Gastroesophageal sphincter (tissue), 4 donors: ENCODE data around the gene IBA57. TPM values are rescaled to one million over a fixed set of nuclear protein-coding genes. Genes with fewer than 3 reads are reported as not detected.

Experiments
- ATAC-seq: fragments of 150-250 bp; one replicate; pipeline ENCODE4 v1.9.1; 2016; ENCODE audit warnings: mild to moderate bottlenecking, moderate library complexity
- H3K27ac ChIP-seq, 4 donors: fragments of 200-600 bp; sonication (generic) in 3 of 4; 1 replicate in 3 of 4; 2 replicates in 1 of 4; pipeline ENCODE4 v1.5.1; 2016 to 2019
- H3K27me3 ChIP-seq: fragments of 200-600 bp; sonication (generic); one replicate; pipeline ENCODE4 v1.5.1; 2019
- H3K36me3 ChIP-seq, 2 donors: fragments of 200-600 bp; sonication (generic); one replicate each; pipeline ENCODE4 v1.5.1; 2019; ENCODE audit warnings: control low read depth in 1 of 2
- H3K4me1 ChIP-seq, 3 donors: fragments of 200-600 bp; sonication (generic); 1 replicate in 2 of 3; 2 replicates in 1 of 3; pipeline ENCODE4 v1.5.1; 2016 to 2019; ENCODE audit warnings: control low read depth in 2 of 3
- H3K4me3 ChIP-seq, 2 donors: fragments of 200-600 bp; sonication (generic); one replicate each; pipeline ENCODE4 v1.5.1; 2019; ENCODE audit warnings: mild to moderate bottlenecking in 1 of 2, moderate library complexity in 1 of 2
- H3K9me3 ChIP-seq, 3 donors: fragments of 200-600 bp; sonication (generic); one replicate each; pipeline ENCODE4 v1.5.1; 2017 to 2019; ENCODE audit warnings: control low read depth in 2 of 3
- EP300 ChIP-seq: sonication (generic); formaldehyde crosslinking; IDR thresholded peaks from one replicate; pipeline ENCODE4 v1.6.1; 2017; ENCODE audit warnings: antibody characterized with exemption, mild to moderate bottlenecking
- POLR2A ChIP-seq, 2 donors: fragments of 450-650 bp; IDR thresholded peaks; one replicate each; pipeline ENCODE4 v1.6.1; 2017; ENCODE audit warnings: antibody characterized with exemption in 2 of 2, mild to moderate bottlenecking in 2 of 2, moderate library complexity in 1 of 2
- POLR2AphosphoS5 ChIP-seq: sonication (generic); formaldehyde crosslinking; IDR thresholded peaks from one replicate; pipeline ENCODE4 v1.6.1; 2017; ENCODE audit warnings: antibody characterized with exemption
- WGBS, 2 donors: methylation state at CpG; one replicate each; pipeline ENCODE4 v1.1.5; 2018; ENCODE audit warnings: low coverage in 1 of 2; 5-methylcytosine and 5-hydroxymethylcytosine counted together
- total RNA-seq, 4 donors: library from RNA; depleted of rRNA; stranded (reverse); fragments of >200 nt; gene quantifications; one replicate each; pipeline ENCODE4 v1.1.0, GENCODE V29; 2016
- TF ChIP-seq, protein P1 (sequence below), 4 experiments: fragments of 200-600 bp in 2 of 4; fragments of 450-650 bp in 2 of 4; sonication (generic) in 1 of 4; IDR thresholded peaks; one replicate each; pipeline ENCODE4 v1.5.1; 2017 to 2019; ENCODE audit warnings: antibody characterized with exemption in 4 of 4, mild to moderate bottlenecking in 2 of 4, moderate library complexity in 2 of 4

Gene IBA57
- total RNA-seq, 4 donors from 2014 or later: 4.2 to 11.3 (median 7.4) TPM

DNA sequence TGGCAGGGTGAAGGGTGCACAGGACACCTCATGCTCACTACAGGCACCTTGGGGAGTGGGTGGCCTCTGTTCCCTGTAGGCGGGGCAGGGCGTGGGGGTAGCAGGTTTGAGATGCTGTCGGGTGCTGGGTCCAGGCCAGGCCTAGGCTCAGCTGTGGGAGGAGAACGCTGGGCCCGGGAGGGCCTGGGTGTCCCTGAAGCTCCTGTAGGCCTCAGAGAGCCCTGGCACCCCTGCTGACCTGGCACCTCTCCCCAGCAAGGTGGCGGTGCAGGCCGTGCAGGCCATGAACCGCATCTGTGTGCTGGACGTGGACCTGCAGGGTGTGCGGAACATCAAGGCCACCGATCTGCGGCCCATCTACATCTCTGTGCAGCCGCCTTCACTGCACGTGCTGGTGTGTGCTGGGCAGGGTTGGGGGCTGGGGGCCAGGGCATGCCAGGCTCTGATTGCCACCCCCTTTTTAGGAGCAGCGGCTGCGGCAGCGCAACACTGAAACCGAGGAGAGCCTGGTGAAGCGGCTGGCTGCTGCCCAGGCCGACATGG is 18.4 kb upstream of the IBA57 start:
- peak overlapping the region in 1 of 4 donors; percentile 88 for H3K27ac ChIP-seq
- no peak for ATAC-seq
- TF ChIP-seq, protein P1, sequence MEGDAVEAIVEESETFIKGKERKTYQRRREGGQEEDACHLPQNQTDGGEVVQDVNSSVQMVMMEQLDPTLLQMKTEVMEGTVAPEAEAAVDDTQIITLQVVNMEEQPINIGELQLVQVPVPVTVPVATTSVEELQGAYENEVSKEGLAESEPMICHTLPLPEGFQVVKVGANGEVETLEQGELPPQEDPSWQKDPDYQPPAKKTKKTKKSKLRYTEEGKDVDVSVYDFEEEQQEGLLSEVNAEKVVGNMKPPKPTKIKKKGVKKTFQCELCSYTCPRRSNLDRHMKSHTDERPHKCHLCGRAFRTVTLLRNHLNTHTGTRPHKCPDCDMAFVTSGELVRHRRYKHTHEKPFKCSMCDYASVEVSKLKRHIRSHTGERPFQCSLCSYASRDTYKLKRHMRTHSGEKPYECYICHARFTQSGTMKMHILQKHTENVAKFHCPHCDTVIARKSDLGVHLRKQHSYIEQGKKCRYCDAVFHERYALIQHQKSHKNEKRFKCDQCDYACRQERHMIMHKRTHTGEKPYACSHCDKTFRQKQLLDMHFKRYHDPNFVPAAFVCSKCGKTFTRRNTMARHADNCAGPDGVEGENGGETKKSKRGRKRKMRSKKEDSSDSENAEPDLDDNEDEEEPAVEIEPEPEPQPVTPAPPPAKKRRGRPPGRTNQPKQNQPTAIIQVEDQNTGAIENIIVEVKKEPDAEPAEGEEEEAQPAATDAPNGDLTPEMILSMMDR (IDR thresholded peaks at IDR 0.05): no peak
- TF ChIP-seq POLR2AphosphoS5: no peak
- TF ChIP-seq POLR2A (IDR thresholded peaks at IDR 0.05): no peak
- no peak for TF ChIP-seq EP300
- H3K4me3 ChIP-seq: no peak overlapping the region
- H3K4me1 ChIP-seq: peaks cover 7 to 98% (median 65%) of the 10 kb centered on the region in 3 donors
- WGBS, 2 donors: 80% methylated on average over 1 of the region's 20 CpGs; no CpG with 5 or more reads in 1 of the 2 donors
- H3K9me3 ChIP-seq: no peaks in the 10 kb centered on the region
- no peaks in the 10 kb centered on the region for H3K27me3 ChIP-seq
- H3K36me3 ChIP-seq: peaks cover 0 to 44% of the 10 kb centered on the region in 2 donors

DNA sequence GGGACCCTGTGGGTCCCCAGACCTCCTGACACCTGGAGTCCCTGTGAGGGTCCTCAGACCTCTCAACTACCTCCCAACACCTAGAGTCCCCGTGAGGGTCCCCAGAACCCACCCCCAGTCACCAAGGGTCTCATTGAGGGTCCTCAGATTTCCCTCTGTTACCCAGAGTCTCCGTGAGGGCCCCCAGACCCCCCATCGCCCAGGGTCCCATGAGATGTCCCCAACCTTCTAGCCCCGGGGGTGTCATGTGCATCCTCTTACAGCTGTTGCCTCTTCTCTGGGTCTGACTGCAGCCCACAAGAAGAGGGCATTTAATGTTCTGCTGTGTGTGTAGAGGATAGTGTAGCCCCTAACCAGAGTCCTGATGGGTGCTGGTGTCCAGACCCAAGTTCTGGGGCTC is 17.8 kb upstream of the IBA57 start:
- no peak for TF ChIP-seq POLR2AphosphoS5
- Histone ChIP-seq H3K36me3 (peaks cover 0 to 43% of the 10 kb centered on the region in 2 donors), H3K4me3 (no peak overlapping the region), H3K4me1 (peaks cover 6 to 98% (median 62%) of the 10 kb centered on the region in 3 donors), H3K9me3 (no peaks in the 10 kb centered on the region), H3K27me3 (no peaks in the 10 kb centered on the region), H3K27ac (peak overlapping the region in 3 of 4 donors; percentile 88 to 98 (median 91))
- 95% methylated on average over 2 of the region's 4 CpGs; no CpG with 5 or more reads in 1 of the 2 donors for WGBS, 2 donors
- ATAC-seq: no peak

- TF ChIP-seq, protein P1 (IDR thresholded peaks at IDR 0.05): no peak
- no peak for TF ChIP-seq POLR2AphosphoS5
- no peak for TF ChIP-seq EP300
- no peak for TF ChIP-seq POLR2A (IDR thresholded peaks at IDR 0.05)
- no CpG with 5 or more reads among the region's 18 CpGs for WGBS, 2 donors
- Histone ChIP-seq H3K4me3 (no peak overlapping the region), H3K4me1 (peaks cover 6 to 97% (median 56%) of the 10 kb centered on the region in 3 donors), H3K27ac (peak overlapping the region in 3 of 4 donors; percentile 88 to 98 (median 91)), H3K9me3 (no peaks in the 10 kb centered on the region), H3K27me3 (no peaks in the 10 kb centered on the region), H3K36me3 (peaks cover 0 to 43% of the 10 kb centered on the region in 2 donors)
- no peak for ATAC-seq
Measured at GRCh38 chr1:228148196-228148861, 17.3 kb upstream of the IBA57 start.

GRCh38 chr1:228148935-228149405 is 16.6 kb upstream of the IBA57 start:
- H3K27ac ChIP-seq: peak overlapping the region; percentile 77 to 98 (median 90)
- H3K4me1 ChIP-seq: peaks cover 6 to 91% (median 53%) of the 10 kb centered on the region in 3 donors
- no peaks in the 10 kb centered on the region for H3K9me3 ChIP-seq
- peak overlapping the region in 1 of 2 donors; percentile 52 for H3K4me3 ChIP-seq
- TF ChIP-seq, protein P1 (IDR thresholded peaks at IDR 0.05): no peak
- TF ChIP-seq POLR2A (IDR thresholded peaks at IDR 0.05): no peak
- no peak for TF ChIP-seq EP300
- no peak for TF ChIP-seq POLR2AphosphoS5
- WGBS, 2 donors: 40% methylated on average over 2 of the region's 8 CpGs; no CpG with 5 or more reads in 1 of the 2 donors
- peak; percentile 0 for ATAC-seq
- H3K36me3 ChIP-seq: peaks cover 0 to 43% of the 10 kb centered on the region in 2 donors
- no peaks in the 10 kb centered on the region for H3K27me3 ChIP-seq

GRCh38 chr1:228149406-228150119 is 16.0 kb upstream of the IBA57 start, which contains the start of gene GJC2:
GJC2 (plus strand) TSS chr1:228149930; CDS start chr1:228157759, 7,829 bp downstream.
- peaks cover 6 to 85% (median 50%) of the 10 kb centered on the region in 3 donors for H3K4me1 ChIP-seq
- WGBS, 2 donors: 25% methylated on average over 9 of the region's 17 CpGs; no CpG with 5 or more reads in 1 of the 2 donors

More at GRCh38 chr1:228149406-228150119, 16.0 kb upstream of the IBA57 start, which contains the start of gene GJC2:
- no peaks in the 10 kb centered on the region for H3K9me3 ChIP-seq
- TF ChIP-seq POLR2AphosphoS5: no peak
- TF ChIP-seq POLR2A (IDR thresholded peaks at IDR 0.05): peak in 1 of 2 donors; percentile 51
- ATAC-seq: peak; percentile 77
- H3K36me3 ChIP-seq: peaks cover 0 to 43% of the 10 kb centered on the region in 2 donors
- peak within 1 kb of the TSS; percentile 77 to 98 (median 90) for H3K27ac ChIP-seq
- peak within 1 kb of the TSS; percentile 26 to 52 for H3K4me3 ChIP-seq
- H3K27me3 ChIP-seq: no peaks in the 10 kb centered on the region
